Measurements from ENCODE around the gene TEX35. TPM values are rescaled to one million over a fixed set of nuclear protein-coding genes. Genes with fewer than 3 reads are reported as not detected.
A peak's percentile ranks its signal among the peaks of the same experiment; 100 is the strongest.

The TEX35 gene
- total and polyA plus RNA-seq, 2 donors: 0.05 to 0.07 TPM

- Histone ChIP-seq H3K9me3 (ENCODE audit: control insufficient read depth in 2 of 2, insufficient read depth in 1 of 2, low read length in 1 of 2) (peaks cover 0 to 7% of the 10 kb centered on the region in 2 donors), H3K4me1 (ENCODE audit: control insufficient read depth in 2 of 2, insufficient read depth in 2 of 2, low read length in 2 of 2) (peaks cover 0 to 3% of the 10 kb centered on the region in 2 donors), H3K36me3 (ENCODE audit: control insufficient read depth in 2 of 2, insufficient read depth in 2 of 2, low read length in 1 of 2) (no peaks in the 10 kb centered on the region), H3K27ac (ENCODE audit: low read depth in 1 of 2, low read length in 1 of 2) (no peak overlapping the region), H3K4me3 (ENCODE audit: low read length in 2 of 2) (no peak overlapping the region), H3K27me3 (ENCODE audit: control insufficient read depth in 2 of 2, insufficient read depth in 1 of 2, low read length in 1 of 2) (peaks cover 0 to 14% of the 10 kb centered on the region in 2 donors)
- no peak for DNase-seq (ENCODE audit: low read depth in 6 of 9, low spot score in 9 of 9)
- 93% methylated on average over 5 of the region's 5 CpGs for WGBS
These were observed 29.5 kb upstream of the TEX35 start for GRCh38 chr1:178483251-178483957.

- Histone ChIP-seq H3K4me1 (ENCODE audit: control insufficient read depth in 2 of 2, insufficient read depth in 2 of 2, low read length in 2 of 2) (peaks cover 0 to 3% of the 10 kb centered on the region in 2 donors), H3K27me3 (ENCODE audit: control insufficient read depth in 2 of 2, insufficient read depth in 1 of 2, low read length in 1 of 2) (peaks cover 0 to 14% of the 10 kb centered on the region in 2 donors), H3K4me3 (ENCODE audit: low read length in 2 of 2) (no peak overlapping the region), H3K36me3 (ENCODE audit: control insufficient read depth in 2 of 2, insufficient read depth in 2 of 2, low read length in 1 of 2) (no peaks in the 10 kb centered on the region), H3K9me3 (ENCODE audit: control insufficient read depth in 2 of 2, insufficient read depth in 1 of 2, low read length in 1 of 2) (peaks cover 0 to 7% of the 10 kb centered on the region in 2 donors), H3K27ac (ENCODE audit: low read depth in 1 of 2, low read length in 1 of 2) (no peak overlapping the region)
- no peak for DNase-seq (ENCODE audit: low read depth in 6 of 9, low spot score in 9 of 9)
- WGBS: 70% methylated on average over 3 of the region's 3 CpGs
These were observed 28.1 kb upstream of the TEX35 start for GRCh38 chr1:178484698-178485225.

- Histone ChIP-seq H3K4me1 (ENCODE audit: control insufficient read depth in 2 of 2, insufficient read depth in 2 of 2, low read length in 2 of 2) (peaks cover 0 to 3% of the 10 kb centered on the region in 2 donors), H3K27me3 (ENCODE audit: control insufficient read depth in 2 of 2, insufficient read depth in 1 of 2, low read length in 1 of 2) (peaks cover 0 to 14% of the 10 kb centered on the region in 2 donors), H3K4me3 (ENCODE audit: low read length in 2 of 2) (no peak overlapping the region), H3K27ac (ENCODE audit: low read depth in 1 of 2, low read length in 1 of 2) (no peak overlapping the region), H3K9me3 (ENCODE audit: control insufficient read depth in 2 of 2, insufficient read depth in 1 of 2, low read length in 1 of 2) (peaks cover 0 to 7% of the 10 kb centered on the region in 2 donors), H3K36me3 (ENCODE audit: control insufficient read depth in 2 of 2, insufficient read depth in 2 of 2, low read length in 1 of 2) (no peaks in the 10 kb centered on the region)
- 49% methylated on average over 3 of the region's 3 CpGs for WGBS
- DNase-seq (ENCODE audit: low read depth in 6 of 9, low spot score in 9 of 9): no peak
These were observed 27.3 kb upstream of the TEX35 start for GRCh38 chr1:178485541-178485981.

- Histone ChIP-seq H3K4me3 (ENCODE audit: low read length in 2 of 2) (no peak overlapping the region), H3K27ac (ENCODE audit: low read depth in 1 of 2, low read length in 1 of 2) (no peak overlapping the region), H3K9me3 (ENCODE audit: control insufficient read depth in 2 of 2, insufficient read depth in 1 of 2, low read length in 1 of 2) (peaks cover 1 to 7% of the 10 kb centered on the region in 2 donors), H3K27me3 (ENCODE audit: control insufficient read depth in 2 of 2, insufficient read depth in 1 of 2, low read length in 1 of 2) (peaks cover 0 to 14% of the 10 kb centered on the region in 2 donors), H3K36me3 (ENCODE audit: control insufficient read depth in 2 of 2, insufficient read depth in 2 of 2, low read length in 1 of 2) (no peaks in the 10 kb centered on the region), H3K4me1 (ENCODE audit: control insufficient read depth in 2 of 2, insufficient read depth in 2 of 2, low read length in 2 of 2) (peaks cover 0 to 3% of the 10 kb centered on the region in 2 donors)
- 51% methylated on average over 54 of the region's 54 CpGs for WGBS
- peak in 1 of 9 donors; percentile 16 for DNase-seq (ENCODE audit: low read depth in 6 of 9, low spot score in 9 of 9)
These were observed 26.5 kb upstream of the TEX35 start for GRCh38 chr1:178486100-178487069.

GRCh38 chr1:178487070-178487615 is 25.8 kb upstream of the TEX35 start:
- peaks cover 0 to 14% of the 10 kb centered on the region in 2 donors for H3K27me3 ChIP-seq (ENCODE audit: control insufficient read depth in 2 of 2, insufficient read depth in 1 of 2, low read length in 1 of 2)
- H3K4me3 ChIP-seq (ENCODE audit: low read length in 2 of 2): no peak overlapping the region
- H3K36me3 ChIP-seq (ENCODE audit: control insufficient read depth in 2 of 2, insufficient read depth in 2 of 2, low read length in 1 of 2): no peaks in the 10 kb centered on the region
- H3K4me1 ChIP-seq (ENCODE audit: control insufficient read depth in 2 of 2, insufficient read depth in 2 of 2, low read length in 2 of 2): peaks cover 0 to 3% of the 10 kb centered on the region in 2 donors
- no peak overlapping the region for H3K27ac ChIP-seq (ENCODE audit: low read depth in 1 of 2, low read length in 1 of 2)
- H3K9me3 ChIP-seq (ENCODE audit: control insufficient read depth in 2 of 2, insufficient read depth in 1 of 2, low read length in 1 of 2): peaks cover 1 to 7% of the 10 kb centered on the region in 2 donors
- WGBS: 72% methylated on average over 20 of the region's 20 CpGs
- no peak for DNase-seq (ENCODE audit: low read depth in 6 of 9, low spot score in 9 of 9)

- 95% methylated on average over 4 of the region's 4 CpGs for WGBS
- Histone ChIP-seq H3K9me3 (ENCODE audit: control insufficient read depth in 2 of 2, insufficient read depth in 1 of 2, low read length in 1 of 2) (peaks cover 1 to 7% of the 10 kb centered on the region in 2 donors), H3K36me3 (ENCODE audit: control insufficient read depth in 2 of 2, insufficient read depth in 2 of 2, low read length in 1 of 2) (no peaks in the 10 kb centered on the region), H3K27me3 (ENCODE audit: control insufficient read depth in 2 of 2, insufficient read depth in 1 of 2, low read length in 1 of 2) (peaks cover 0 to 14% of the 10 kb centered on the region in 2 donors), H3K4me3 (ENCODE audit: low read length in 2 of 2) (no peak overlapping the region), H3K27ac (ENCODE audit: low read depth in 1 of 2, low read length in 1 of 2) (no peak overlapping the region), H3K4me1 (ENCODE audit: control insufficient read depth in 2 of 2, insufficient read depth in 2 of 2, low read length in 2 of 2) (peaks cover 0 to 3% of the 10 kb centered on the region in 2 donors)
- no peak for DNase-seq (ENCODE audit: low read depth in 6 of 9, low spot score in 9 of 9)
These were observed 24.5 kb upstream of the TEX35 start for GRCh38 chr1:178488393-178488792.

GRCh38 chr1:178489399-178489798 is 23.5 kb upstream of the TEX35 start:
- Histone ChIP-seq H3K4me3 (ENCODE audit: low read length in 2 of 2) (no peak overlapping the region), H3K9me3 (ENCODE audit: control insufficient read depth in 2 of 2, insufficient read depth in 1 of 2, low read length in 1 of 2) (peaks cover 1 to 7% of the 10 kb centered on the region in 2 donors), H3K27ac (ENCODE audit: low read depth in 1 of 2, low read length in 1 of 2) (no peak overlapping the region), H3K27me3 (ENCODE audit: control insufficient read depth in 2 of 2, insufficient read depth in 1 of 2, low read length in 1 of 2) (peaks cover 0 to 14% of the 10 kb centered on the region in 2 donors), H3K4me1 (ENCODE audit: control insufficient read depth in 2 of 2, insufficient read depth in 2 of 2, low read length in 2 of 2) (peaks cover 0 to 3% of the 10 kb centered on the region in 2 donors), H3K36me3 (ENCODE audit: control insufficient read depth in 2 of 2, insufficient read depth in 2 of 2, low read length in 1 of 2) (no peaks in the 10 kb centered on the region)
- DNase-seq (ENCODE audit: low read depth in 6 of 9, low spot score in 9 of 9): no peak
- 93% methylated on average over 4 of the region's 4 CpGs for WGBS

- Histone ChIP-seq H3K9me3 (ENCODE audit: control insufficient read depth in 2 of 2, insufficient read depth in 1 of 2, low read length in 1 of 2) (peaks cover 1 to 7% of the 10 kb centered on the region in 2 donors), H3K4me1 (ENCODE audit: control insufficient read depth in 2 of 2, insufficient read depth in 2 of 2, low read length in 2 of 2) (peaks cover 0 to 3% of the 10 kb centered on the region in 2 donors), H3K27ac (ENCODE audit: low read depth in 1 of 2, low read length in 1 of 2) (no peak overlapping the region), H3K36me3 (ENCODE audit: control insufficient read depth in 2 of 2, insufficient read depth in 2 of 2, low read length in 1 of 2) (no peaks in the 10 kb centered on the region), H3K4me3 (ENCODE audit: low read length in 2 of 2) (no peak overlapping the region), H3K27me3 (ENCODE audit: control insufficient read depth in 2 of 2, insufficient read depth in 1 of 2, low read length in 1 of 2) (peaks cover 0 to 14% of the 10 kb centered on the region in 2 donors)
- DNase-seq (ENCODE audit: low read depth in 6 of 9, low spot score in 9 of 9): no peak
- WGBS: 96% methylated on average over 8 of the region's 8 CpGs
These were observed 22.8 kb upstream of the TEX35 start for GRCh38 chr1:178490136-178490535.
